T-helper 1 cell treated with Interleukin-12 subunit alpha and Interleukin-12 subunit beta and Interleukin-4 antibody, amounts not matched to agents 30 ng/mL and 1 ng/mL, for 36 hours (primary cell): ENCODE data around the gene ZNF844. TPM values are rescaled to one million over a fixed set of nuclear protein-coding genes. Genes with fewer than 3 reads are reported as not detected.
"Not testable (repeated sequence)": the region's sequence is repeated elsewhere in the genome, so short reads cannot be mapped to it uniquely, and the experiment has no call there.

Experiments used
- intact Hi-C: fragments of 100-400 bp; cut with micrococcal nuclease; formaldehyde crosslinking; loops from one replicate; pipeline ENCODE4 v1.15.1; 2024
- total RNA-seq: library from RNA; stranded (reverse); gene quantifications from 2 replicates; pipeline ENCODE4 v1.2.3, GENCODE V29; 2022

The ZNF844 gene
- 0.54 and 0.78 TPM in 2 replicates for total RNA-seq

GRCh38 chr19:12064590-12065538 is at the start of gene ZNF844:
Gene ZNF844, plus strand, starts transcription at chr19:12064731. Its CDS starts 143 bp downstream, at chr19:12064874.
- intact Hi-C loops: no loop called here

- intact Hi-C loops: no loop called here
Observed at GRCh38 chr19:12015015-12015752, 49.3 kb upstream of the ZNF844 start.

- intact Hi-C loops: no loop called here
Observed at GRCh38 chr19:12015753-12016116, 48.8 kb upstream of the ZNF844 start.

- intact Hi-C loops: no loop called here
Observed at GRCh38 chr19:12034198-12034597, 30.3 kb upstream of the ZNF844 start.

GRCh38 chr19:12034620-12035019 is 29.9 kb upstream of the ZNF844 start:
- intact Hi-C loops: no loop called here

GRCh38 chr19:12035220-12036172 is 29.0 kb upstream of the ZNF844 start, which contains the start of gene ZNF433:
Gene ZNF433, minus strand, starts transcription at chr19:12035679. Its CDS starts 140 bp downstream, at chr19:12035539.
- intact Hi-C loops: no loop called here

GRCh38 chr19:12042893-12043292 is 21.6 kb upstream of the ZNF844 start:
- intact Hi-C loops: no loop called here

GRCh38 chr19:12043752-12044422 is 20.6 kb upstream of the ZNF844 start:
- intact Hi-C loops: no loop called here

- intact Hi-C loops: no loop called here
Observed at GRCh38 chr19:12047868-12048267, 16.7 kb upstream of the ZNF844 start.

GRCh38 chr19:12052091-12052496 is 12.4 kb upstream of the ZNF844 start:
- intact Hi-C loops: loop anchor here (2.0 to 5.0 kb wide), 3 partner anchors 63 to 255 kb away; partner anchors contain the start of genes ZNF491 and ZNF700

- intact Hi-C loops: loop anchor here (2.0 to 5.0 kb wide), 3 partner anchors 64 to 255 kb away; partner anchors contain the start of genes ZNF491 and ZNF700
Observed at GRCh38 chr19:12052497-12053169, 11.9 kb upstream of the ZNF844 start, which contains the start of gene ZNF878. Gene ZNF878, minus strand, starts transcription at chr19:12052961. Its CDS starts 160 bp downstream, at chr19:12052801.

GRCh38 chr19:12055784-12056183 is 8.7 kb upstream of the ZNF844 start:
- intact Hi-C loops: no loop called here

- intact Hi-C loops: no loop called here
Observed at GRCh38 chr19:12075538-12076139, 11.1 kb downstream of the ZNF844 start.

- intact Hi-C loops: not testable (repeated sequence)
Observed at GRCh38 chr19:12076331-12076730, 11.8 kb downstream of the ZNF844 start.

GRCh38 chr19:12077375-12077774 is 12.8 kb downstream of the ZNF844 start:
- intact Hi-C loops: no loop called here

- intact Hi-C loops: not testable (repeated sequence)
Observed at GRCh38 chr19:12083336-12083735, 18.8 kb downstream of the ZNF844 start.

GRCh38 chr19:12085074-12085818 is 20.7 kb downstream of the ZNF844 start:
- intact Hi-C loops: no loop called here

- intact Hi-C loops: loop anchor here (1.0 to 5.0 kb wide), 4 partner anchors 49 to 391 kb away; partner anchors contain the start of genes ZNF20 and ZNF709
Observed at GRCh38 chr19:12090807-12091206, 26.3 kb downstream of the ZNF844 start.
